SK-N-SH treated with all-trans-retinoic acid at 6 μM for 48 hours (cell line): ENCODE measurements around the gene SAMD10.

Source experiments
- ESRRG ChIP-seq: fragments of 250-450 bp; sonication (Bioruptor Pico); IDR thresholded peaks from 2 replicates; pipeline ENCODE4 v1.6.1; 2021; ENCODE audit warnings: mild to moderate bottlenecking
- OSR1 ChIP-seq: fragments of 250-450 bp; sonication (Bioruptor Pico); IDR thresholded peaks from 2 replicates; pipeline ENCODE4 v1.8.0; 2022; ENCODE audit warnings: moderate library complexity, mild to moderate bottlenecking, inconsistent platforms
- PATZ1 ChIP-seq: fragments of 250-450 bp; sonication (Bioruptor Pico); IDR thresholded peaks from 2 replicates; pipeline ENCODE4 v1.8.0; 2020; ENCODE audit warnings: mild to moderate bottlenecking, moderate library complexity, borderline replicate concordance
- RARB ChIP-seq: fragments of 250-450 bp; sonication (Bioruptor Pico); IDR thresholded peaks from 2 replicates; pipeline ENCODE4 v1.8.0; 2021; ENCODE audit warnings: mild to moderate bottlenecking, moderate library complexity
- SNAI2 ChIP-seq: fragments of 250-450 bp; sonication (Bioruptor Pico); IDR thresholded peaks from 2 replicates; pipeline ENCODE4 v1.5.0; 2020; ENCODE audit warnings: mild to moderate bottlenecking, moderate library complexity
- TOX ChIP-seq: fragments of 250-450 bp; sonication (Bioruptor Pico); IDR thresholded peaks from 2 replicates; pipeline ENCODE4 v1.8.0; 2021; ENCODE audit warnings: mild to moderate bottlenecking, moderate library complexity, borderline replicate concordance
- ZFP30 ChIP-seq: fragments of 450-650 bp; formaldehyde crosslinking; IDR thresholded peaks from 2 replicates; pipeline ENCODE4 v1.5.0; 2022; ENCODE audit warnings: mild to moderate bottlenecking, moderate library complexity
- ZNF565 ChIP-seq: fragments of 450-650 bp; formaldehyde crosslinking; conservative IDR thresholded peaks from 2 replicates; pipeline ENCODE4 v1.5.0; 2020; ENCODE audit warnings: low read depth, mild to moderate bottlenecking, moderate library complexity
- ZNF70 ChIP-seq: fragments of 450-650 bp; formaldehyde crosslinking; IDR thresholded peaks from 2 replicates; pipeline ENCODE4 v1.5.0; 2020; ENCODE audit warnings: mild to moderate bottlenecking, moderate library complexity

GRCh38 chr20:63950701-63951397 is 28.6 kb downstream of the SAMD10 start:
- no peak for TF ChIP-seq ZFP30 (CRISPR knock-in tag)
- no peak for TF ChIP-seq TOX (CRISPR knock-in tag)
- no peak for TF ChIP-seq SNAI2 (CRISPR knock-in tag)
- no peak for TF ChIP-seq PATZ1
- no peak for TF ChIP-seq OSR1 (CRISPR knock-in tag)
- TF ChIP-seq ESRRG (CRISPR knock-in tag), result no peak
- no peak for TF ChIP-seq RARB (CRISPR knock-in tag)
- TF ChIP-seq ZNF70 (CRISPR knock-in tag), result no peak
- no peak for TF ChIP-seq ZNF565 (CRISPR knock-in tag)
